PFSK-1 (cell line): Measurements from ENCODE around the gene C15orf39.

Source experiments
- FOXP2 ChIP-seq: optimal IDR thresholded peaks from 2 replicates; pipeline ENCODE3; 2011; ENCODE audit warnings: borderline replicate concordance, control low read depth, inconsistent platforms; ENCODE audit not compliant: insufficient read depth; ENCODE audit errors: extremely low read length, extremely low read depth
- POLR2AphosphoS5 ChIP-seq: IDR thresholded peaks from 2 replicates; pipeline ENCODE4 v1.6.1; 2012; ENCODE audit warnings: low read depth, mild to moderate bottlenecking, control low read depth, low read length, moderate library complexity
- SIN3A ChIP-seq: IDR thresholded peaks from 2 replicates; pipeline ENCODE4 v1.6.1; 2012; ENCODE audit warnings: mild to moderate bottlenecking, low read length, moderate library complexity, borderline replicate concordance; ENCODE audit not compliant: insufficient read depth
- TAF1 ChIP-seq: IDR thresholded peaks from 2 replicates; pipeline ENCODE4 v1.6.1; 2012; ENCODE audit warnings: low read length, control low read depth, borderline replicate concordance; ENCODE audit not compliant: insufficient read depth
- TF ChIP-seq, protein P1 (sequence below), 2 experiments: IDR thresholded peaks; 2 replicates each; pipeline versions ENCODE4 v1.6.1 to v1.8.0; 2011 to 2012; ENCODE audit warnings: low read depth in 2 of 2, low read length in 2 of 2, control low read depth in 1 of 2, inconsistent platforms in 1 of 2, mild to moderate bottlenecking in 1 of 2, moderate library complexity in 1 of 2; ENCODE audit not compliant: insufficient read depth in 1 of 2

C15orf39 gene

GRCh38 chr15:75232252-75232813, 30.7 kb downstream of the C15orf39 start:
- TF ChIP-seq FOXP2 (no peak), SIN3A (no peak), TAF1 (no peak), POLR2AphosphoS5 (no peak)
- TF ChIP-seq, protein P1, sequence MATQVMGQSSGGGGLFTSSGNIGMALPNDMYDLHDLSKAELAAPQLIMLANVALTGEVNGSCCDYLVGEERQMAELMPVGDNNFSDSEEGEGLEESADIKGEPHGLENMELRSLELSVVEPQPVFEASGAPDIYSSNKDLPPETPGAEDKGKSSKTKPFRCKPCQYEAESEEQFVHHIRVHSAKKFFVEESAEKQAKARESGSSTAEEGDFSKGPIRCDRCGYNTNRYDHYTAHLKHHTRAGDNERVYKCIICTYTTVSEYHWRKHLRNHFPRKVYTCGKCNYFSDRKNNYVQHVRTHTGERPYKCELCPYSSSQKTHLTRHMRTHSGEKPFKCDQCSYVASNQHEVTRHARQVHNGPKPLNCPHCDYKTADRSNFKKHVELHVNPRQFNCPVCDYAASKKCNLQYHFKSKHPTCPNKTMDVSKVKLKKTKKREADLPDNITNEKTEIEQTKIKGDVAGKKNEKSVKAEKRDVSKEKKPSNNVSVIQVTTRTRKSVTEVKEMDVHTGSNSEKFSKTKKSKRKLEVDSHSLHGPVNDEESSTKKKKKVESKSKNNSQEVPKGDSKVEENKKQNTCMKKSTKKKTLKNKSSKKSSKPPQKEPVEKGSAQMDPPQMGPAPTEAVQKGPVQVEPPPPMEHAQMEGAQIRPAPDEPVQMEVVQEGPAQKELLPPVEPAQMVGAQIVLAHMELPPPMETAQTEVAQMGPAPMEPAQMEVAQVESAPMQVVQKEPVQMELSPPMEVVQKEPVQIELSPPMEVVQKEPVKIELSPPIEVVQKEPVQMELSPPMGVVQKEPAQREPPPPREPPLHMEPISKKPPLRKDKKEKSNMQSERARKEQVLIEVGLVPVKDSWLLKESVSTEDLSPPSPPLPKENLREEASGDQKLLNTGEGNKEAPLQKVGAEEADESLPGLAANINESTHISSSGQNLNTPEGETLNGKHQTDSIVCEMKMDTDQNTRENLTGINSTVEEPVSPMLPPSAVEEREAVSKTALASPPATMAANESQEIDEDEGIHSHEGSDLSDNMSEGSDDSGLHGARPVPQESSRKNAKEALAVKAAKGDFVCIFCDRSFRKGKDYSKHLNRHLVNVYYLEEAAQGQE (IDR thresholded peaks at IDR 0.05; ENCODE audit: insufficient read depth in 1 of 2, low read depth in 2 of 2, low read length in 2 of 2): no peak

GRCh38 chr15:75232826-75233503, 31.3 kb downstream of the C15orf39 start:
- TF ChIP-seq SIN3A (no peak), POLR2AphosphoS5 (no peak), FOXP2 (no peak), TAF1 (no peak)
- TF ChIP-seq, protein P1 (IDR thresholded peaks at IDR 0.05; ENCODE audit: insufficient read depth in 1 of 2, low read depth in 2 of 2, low read length in 2 of 2): no peak

DNA sequence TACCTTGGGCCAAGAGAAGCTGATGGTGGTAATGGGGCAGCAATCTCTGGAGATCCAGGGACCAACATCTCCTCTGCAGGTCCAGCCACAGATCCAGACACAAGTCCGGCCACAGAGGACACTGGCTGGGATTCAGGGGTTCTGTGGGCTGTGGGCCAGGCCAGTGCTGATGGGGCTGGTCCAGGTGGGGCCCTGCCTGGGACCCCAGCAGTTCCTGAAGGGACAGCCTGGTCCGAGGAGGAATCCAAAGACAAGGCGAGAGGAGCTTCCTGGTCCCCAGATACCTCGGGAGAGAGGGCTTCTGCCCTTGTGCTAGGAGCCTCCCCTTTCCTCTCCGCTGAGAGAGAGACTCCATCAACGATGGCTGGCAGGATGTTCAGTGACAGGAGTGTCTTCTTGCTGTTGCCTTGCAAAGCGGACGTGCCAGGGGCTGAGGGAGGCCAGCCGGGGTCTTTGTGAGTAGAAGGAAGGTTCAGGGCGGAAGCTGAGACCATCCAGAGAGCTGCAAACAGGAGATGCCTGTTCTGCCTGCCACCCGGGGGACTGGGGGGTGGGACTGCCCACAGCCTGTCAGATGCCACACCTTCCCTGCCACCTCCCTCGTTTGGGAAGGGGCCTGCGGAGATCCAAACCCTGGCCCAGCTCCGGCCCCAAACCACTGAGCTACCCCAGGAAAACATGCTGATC, 32.0 kb downstream of the C15orf39 start:
- TF ChIP-seq SIN3A (no peak), TAF1 (no peak)

GRCh38 chr15:75234191-75234810, 32.6 kb downstream of the C15orf39 start:
- TF ChIP-seq POLR2AphosphoS5: no peak
- no peak for TF ChIP-seq SIN3A
- no peak for TF ChIP-seq TAF1
- TF ChIP-seq, protein P1 (IDR thresholded peaks at IDR 0.05; ENCODE audit: insufficient read depth in 1 of 2, low read depth in 2 of 2, low read length in 2 of 2): no peak
- no peak for TF ChIP-seq FOXP2

DNA sequence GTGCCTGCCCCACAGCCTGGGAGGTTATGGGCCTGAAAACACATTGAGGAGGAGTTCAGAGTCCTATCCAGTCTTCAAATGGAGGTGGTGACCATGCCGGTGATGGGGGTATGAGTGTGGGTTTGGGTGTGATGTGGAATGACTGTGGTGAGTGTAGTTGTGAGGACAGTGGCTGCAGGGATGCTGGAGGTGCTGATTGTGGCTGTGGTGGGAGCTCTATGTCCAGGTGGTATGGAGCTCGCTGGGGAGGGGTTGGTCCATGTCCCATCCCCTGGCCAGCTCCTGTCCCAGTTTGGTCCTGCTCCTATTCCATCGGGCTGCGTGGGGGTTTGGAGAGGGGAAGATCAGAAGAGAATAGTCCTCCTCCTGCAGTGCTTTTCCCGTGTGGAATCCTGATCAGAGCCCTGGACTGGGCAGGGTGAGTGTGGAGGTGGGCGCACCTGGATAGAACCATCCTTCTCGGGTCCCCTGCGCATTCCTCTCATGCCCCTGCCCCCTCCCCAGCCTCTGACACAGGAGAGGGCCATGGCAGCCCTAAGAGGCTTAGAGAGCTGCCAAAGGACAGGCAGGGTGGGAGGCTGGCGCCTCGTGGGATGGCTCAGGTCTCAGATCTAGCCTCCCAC, 33.5 kb downstream of the C15orf39 start:
- TF ChIP-seq SIN3A: no peak
- TF ChIP-seq, protein P1 (IDR thresholded peaks at IDR 0.05; ENCODE audit: insufficient read depth in 1 of 2, low read depth in 2 of 2, low read length in 2 of 2): no peak
- no peak for TF ChIP-seq TAF1
- no peak for TF ChIP-seq POLR2AphosphoS5
